Activated naive CD8-positive, alpha-beta T cell (primary cell): ENCODE measurements around the gene FIS1.
A peak's percentile ranks its signal among the peaks of the same experiment; 100 is the strongest.
"Not testable (repeated sequence)": the region's sequence is repeated elsewhere in the genome, so short reads cannot be mapped to it uniquely, and the experiment has no call there.

ENCODE experiments used
- H3K27ac Mint-ChIP-seq: one replicate; pipeline ENCODE4 v1.8.0; 2021; ENCODE audit warnings: mixed read lengths
- H3K27me3 Mint-ChIP-seq: one replicate; pipeline ENCODE4 v1.8.0; 2021; ENCODE audit warnings: mixed read lengths
- H3K36me3 Mint-ChIP-seq: one replicate; pipeline ENCODE4 v1.8.0; 2021; ENCODE audit warnings: mixed read lengths
- H3K4me1 Mint-ChIP-seq: one replicate; pipeline ENCODE4 v1.8.0; 2021; ENCODE audit warnings: low read depth, mixed read lengths
- H3K4me3 Mint-ChIP-seq: one replicate; pipeline ENCODE4 v1.8.0; 2021; ENCODE audit warnings: mild to moderate bottlenecking, mixed read lengths
- H3K9me3 Mint-ChIP-seq: one replicate; pipeline ENCODE4 v1.8.0; 2021; ENCODE audit warnings: low read depth, mixed read lengths

The FIS1 gene

GRCh38 chr7:101244375-101245146, at the start of gene FIS1:
Gene FIS1, minus strand, starts transcription at chr7:101245081. Its CDS starts 77 bp downstream, at chr7:101245004.
- Mint-ChIP-seq H3K9me3 (no peaks in the 10 kb centered on the region), H3K27me3 (no peaks in the 10 kb centered on the region), H3K4me1 (peaks cover 31% of the 10 kb centered on the region), H3K27ac (peak within 1 kb of the TSS; percentile 98), H3K4me3 (peak within 1 kb of the TSS; percentile 98), H3K36me3 (peaks cover 2% of the 10 kb centered on the region)

DNA sequence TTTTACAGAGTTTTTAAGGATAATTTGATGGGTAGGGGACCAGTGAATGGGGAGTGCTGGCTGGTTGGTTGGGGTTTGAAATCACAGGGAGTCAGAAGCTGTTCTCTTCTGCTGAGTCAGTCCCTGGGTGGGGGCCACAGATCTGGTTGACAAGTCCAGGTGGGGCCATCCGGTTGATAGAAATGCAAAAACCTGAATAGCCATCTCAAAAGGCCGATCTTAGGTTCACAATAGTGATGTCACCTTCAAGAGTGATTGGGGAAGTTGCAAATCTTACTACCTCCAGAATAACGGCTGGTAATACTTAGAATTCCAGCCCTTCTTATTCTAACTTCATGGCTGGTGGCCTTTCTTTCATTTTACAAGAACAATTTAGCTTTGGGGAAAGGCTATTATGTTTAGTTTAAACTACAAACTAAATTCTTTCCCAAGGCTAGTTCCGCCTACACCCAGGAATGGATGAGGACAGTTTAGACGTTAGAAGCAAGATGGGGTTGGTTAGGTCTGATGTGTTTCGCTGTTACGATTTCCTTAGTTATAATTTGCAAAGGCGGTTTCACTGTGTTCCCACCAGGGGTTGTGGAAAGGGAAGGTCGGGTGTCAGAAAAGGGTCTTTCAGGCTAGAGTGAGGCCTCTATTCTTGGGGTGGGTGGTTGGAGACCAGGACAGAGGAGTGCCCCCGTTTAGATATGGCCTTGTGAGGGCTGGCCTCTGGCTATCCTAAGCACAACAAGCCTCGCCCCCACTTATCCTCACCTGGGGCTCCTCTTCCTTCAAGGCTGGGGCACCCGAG, 49.4 kb upstream of the FIS1 start:
- no peak overlapping the region for H3K27ac Mint-ChIP-seq
- H3K4me1 Mint-ChIP-seq, result peaks cover 5% of the 10 kb centered on the region
- H3K4me3 Mint-ChIP-seq, result no peak overlapping the region
- H3K27me3 Mint-ChIP-seq, result peaks cover 21% of the 10 kb centered on the region
- no peaks in the 10 kb centered on the region for H3K9me3 Mint-ChIP-seq
- peaks cover 3% of the 10 kb centered on the region for H3K36me3 Mint-ChIP-seq

GRCh38 chr7:101293069-101294021, 48.5 kb upstream of the FIS1 start:
- not testable (repeated sequence) for H3K9me3 Mint-ChIP-seq, H3K4me3 Mint-ChIP-seq, H3K4me1 Mint-ChIP-seq, H3K36me3 Mint-ChIP-seq, H3K27ac Mint-ChIP-seq
- peaks cover 19% of the 10 kb centered on the region for H3K27me3 Mint-ChIP-seq

DNA sequence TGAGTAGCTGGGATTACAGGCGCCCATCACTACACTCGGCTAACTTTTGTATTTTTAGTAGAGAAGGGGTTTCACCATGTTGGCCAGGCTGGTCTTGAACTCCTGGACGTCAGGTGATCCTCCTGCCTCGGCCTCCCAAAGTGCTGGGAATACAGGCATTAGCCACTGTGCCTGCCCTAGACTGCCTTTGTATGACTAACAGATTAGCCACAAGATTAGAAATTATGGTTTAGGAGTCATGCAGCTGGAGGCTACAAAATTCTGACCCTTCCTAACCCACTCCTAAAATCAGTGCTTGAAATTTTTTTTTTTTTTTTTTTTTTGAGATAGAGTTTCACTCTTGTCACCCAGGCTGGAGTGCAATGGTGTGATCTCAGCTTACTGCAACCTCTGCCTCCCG, 47.7 kb upstream of the FIS1 start:
- not testable (repeated sequence) for H3K36me3 Mint-ChIP-seq, H3K4me3 Mint-ChIP-seq, H3K27ac Mint-ChIP-seq, H3K4me1 Mint-ChIP-seq, H3K9me3 Mint-ChIP-seq
- H3K27me3 Mint-ChIP-seq, result peaks cover 15% of the 10 kb centered on the region

DNA sequence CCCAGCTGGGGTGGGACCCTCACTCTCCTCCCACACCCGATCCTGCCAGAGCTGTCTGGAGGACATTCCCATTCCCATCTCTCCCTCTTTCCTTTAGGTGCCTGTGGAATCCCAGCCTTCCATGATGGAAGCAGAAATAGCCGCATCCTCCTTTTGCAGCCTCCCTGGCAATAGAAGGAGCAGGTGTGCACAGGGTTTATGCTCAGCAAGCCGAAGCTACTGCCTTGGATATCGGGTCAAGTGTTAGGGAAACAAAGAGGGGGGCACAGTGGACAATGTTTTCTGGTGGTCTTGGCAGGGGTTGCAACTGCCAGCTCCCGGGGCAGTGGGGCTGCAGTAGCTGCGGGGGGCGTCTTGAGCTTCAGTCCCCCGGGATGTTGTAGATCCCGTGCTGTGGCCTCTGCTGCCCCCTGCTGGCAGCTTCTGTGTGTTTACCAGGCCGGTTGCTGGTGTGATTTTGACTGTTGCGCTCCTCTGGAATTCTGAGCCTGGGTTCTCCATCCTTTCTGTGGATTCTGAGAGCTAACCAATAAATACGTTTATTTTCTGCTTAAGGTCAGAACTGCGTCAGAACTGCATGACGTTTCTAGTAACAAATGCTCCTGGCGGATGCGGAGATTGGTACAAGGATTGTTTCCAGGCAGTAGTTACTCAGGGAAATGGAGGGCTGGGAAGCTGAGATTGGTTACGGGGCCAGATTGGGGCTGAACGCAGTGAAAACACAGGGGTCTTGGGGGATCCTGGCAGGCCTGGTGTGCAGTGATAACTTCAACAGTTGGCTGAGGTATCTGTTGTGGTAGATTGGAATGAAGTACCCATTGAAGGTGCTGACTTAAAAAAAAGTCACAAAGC, 45.5 kb upstream of the FIS1 start:
- not testable (repeated sequence) for H3K9me3 Mint-ChIP-seq, H3K27ac Mint-ChIP-seq
- peaks cover 10% of the 10 kb centered on the region for H3K27me3 Mint-ChIP-seq

DNA sequence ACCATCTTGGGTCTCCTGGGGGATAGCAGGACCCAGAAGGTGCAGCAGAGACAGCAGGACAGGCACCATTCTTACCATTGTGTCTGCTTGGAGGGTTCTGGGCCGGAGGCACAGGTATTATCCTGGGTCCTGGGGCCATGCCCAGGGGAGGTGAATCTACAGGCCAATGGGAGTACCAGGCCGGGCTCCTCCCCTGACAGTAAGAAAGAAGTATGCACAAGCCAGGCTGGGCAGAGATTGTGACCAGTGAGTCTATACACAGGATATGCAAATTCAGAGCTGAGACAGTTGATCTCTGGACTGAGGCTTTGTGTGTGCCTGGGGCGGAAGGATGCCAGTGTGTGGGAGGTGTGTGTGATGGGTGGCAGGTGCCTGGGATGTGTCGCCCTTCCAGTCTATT, 44.8 kb upstream of the FIS1 start:
- not testable (repeated sequence) for H3K27ac Mint-ChIP-seq, H3K36me3 Mint-ChIP-seq, H3K4me3 Mint-ChIP-seq, H3K4me1 Mint-ChIP-seq, H3K9me3 Mint-ChIP-seq
- peaks cover 10% of the 10 kb centered on the region for H3K27me3 Mint-ChIP-seq

More for the DNA sequence above, 45.5 kb upstream of the FIS1 start:
- H3K4me3 Mint-ChIP-seq, H3K4me1 Mint-ChIP-seq, H3K36me3 Mint-ChIP-seq: not testable (repeated sequence)

GRCh38 chr7:101288439-101288838, 43.6 kb upstream of the FIS1 start:
- Mint-ChIP-seq H3K27ac (no peak overlapping the region), H3K4me3 (no peak overlapping the region), H3K9me3 (no peaks in the 10 kb centered on the region), H3K27me3 (peaks cover 7% of the 10 kb centered on the region), H3K4me1 (peaks cover 5% of the 10 kb centered on the region), H3K36me3 (no peaks in the 10 kb centered on the region)

DNA sequence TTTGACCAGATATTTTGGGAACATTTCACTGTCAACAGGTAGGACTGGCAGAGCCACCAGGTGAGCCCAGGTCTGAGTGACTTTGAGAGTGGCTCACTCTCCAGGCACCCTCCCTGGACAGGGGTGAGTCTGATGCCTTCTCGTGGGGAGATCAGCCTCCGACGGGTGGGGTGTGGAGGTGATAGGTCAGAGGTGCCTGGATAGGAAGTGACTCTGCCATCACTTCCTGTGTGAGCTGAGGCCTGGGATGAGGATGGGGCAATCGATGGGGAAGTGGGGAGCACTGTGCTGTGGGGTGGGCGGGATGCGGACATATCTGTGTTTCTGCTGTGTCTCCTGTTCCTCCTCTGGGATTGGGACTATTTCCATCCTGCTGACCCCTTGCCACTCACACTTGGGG, 42.2 kb upstream of the FIS1 start:
- H3K36me3 Mint-ChIP-seq, result no peaks in the 10 kb centered on the region
- peaks cover 8% of the 10 kb centered on the region for H3K4me1 Mint-ChIP-seq
- no peak overlapping the region for H3K27ac Mint-ChIP-seq
- H3K27me3 Mint-ChIP-seq, result peaks cover 4% of the 10 kb centered on the region
- H3K4me3 Mint-ChIP-seq, result no peak overlapping the region
- no peaks in the 10 kb centered on the region for H3K9me3 Mint-ChIP-seq

GRCh38 chr7:101285880-101286279, 41.0 kb upstream of the FIS1 start:
- H3K4me1 Mint-ChIP-seq, H3K9me3 Mint-ChIP-seq, H3K4me3 Mint-ChIP-seq, H3K36me3 Mint-ChIP-seq, H3K27ac Mint-ChIP-seq, H3K27me3 Mint-ChIP-seq: not testable (repeated sequence)

DNA sequence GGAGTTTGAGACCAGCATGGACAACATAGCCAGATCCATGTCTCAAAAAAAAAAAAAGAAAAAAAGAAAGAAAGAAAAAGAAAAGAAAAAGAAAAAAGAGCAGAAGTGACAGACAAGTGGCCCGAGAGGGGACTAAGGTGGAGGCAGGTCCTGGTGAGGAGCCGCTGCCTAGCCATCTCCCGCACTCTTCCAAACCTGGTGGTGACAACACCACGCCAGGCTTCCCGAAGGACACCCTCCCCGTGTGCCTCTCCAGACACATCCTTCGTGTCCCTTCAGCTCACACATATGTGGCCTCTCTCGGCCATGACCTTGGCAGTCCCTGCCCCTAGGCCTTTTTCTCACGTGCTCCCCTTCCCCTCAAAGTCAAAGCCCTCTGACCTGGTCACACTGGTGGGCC, 40.3 kb upstream of the FIS1 start:
- Mint-ChIP-seq H3K27ac (no peak overlapping the region), H3K4me1 (peaks cover 3% of the 10 kb centered on the region), H3K36me3 (no peaks in the 10 kb centered on the region), H3K4me3 (no peak overlapping the region), H3K9me3 (no peaks in the 10 kb centered on the region), H3K27me3 (no peaks in the 10 kb centered on the region)

- H3K27me3 Mint-ChIP-seq, H3K36me3 Mint-ChIP-seq, H3K4me1 Mint-ChIP-seq, H3K4me3 Mint-ChIP-seq, H3K27ac Mint-ChIP-seq, H3K9me3 Mint-ChIP-seq: not testable (repeated sequence)
These were observed 36.0 kb upstream of the FIS1 start for GRCh38 chr7:101280912-101281311.

DNA sequence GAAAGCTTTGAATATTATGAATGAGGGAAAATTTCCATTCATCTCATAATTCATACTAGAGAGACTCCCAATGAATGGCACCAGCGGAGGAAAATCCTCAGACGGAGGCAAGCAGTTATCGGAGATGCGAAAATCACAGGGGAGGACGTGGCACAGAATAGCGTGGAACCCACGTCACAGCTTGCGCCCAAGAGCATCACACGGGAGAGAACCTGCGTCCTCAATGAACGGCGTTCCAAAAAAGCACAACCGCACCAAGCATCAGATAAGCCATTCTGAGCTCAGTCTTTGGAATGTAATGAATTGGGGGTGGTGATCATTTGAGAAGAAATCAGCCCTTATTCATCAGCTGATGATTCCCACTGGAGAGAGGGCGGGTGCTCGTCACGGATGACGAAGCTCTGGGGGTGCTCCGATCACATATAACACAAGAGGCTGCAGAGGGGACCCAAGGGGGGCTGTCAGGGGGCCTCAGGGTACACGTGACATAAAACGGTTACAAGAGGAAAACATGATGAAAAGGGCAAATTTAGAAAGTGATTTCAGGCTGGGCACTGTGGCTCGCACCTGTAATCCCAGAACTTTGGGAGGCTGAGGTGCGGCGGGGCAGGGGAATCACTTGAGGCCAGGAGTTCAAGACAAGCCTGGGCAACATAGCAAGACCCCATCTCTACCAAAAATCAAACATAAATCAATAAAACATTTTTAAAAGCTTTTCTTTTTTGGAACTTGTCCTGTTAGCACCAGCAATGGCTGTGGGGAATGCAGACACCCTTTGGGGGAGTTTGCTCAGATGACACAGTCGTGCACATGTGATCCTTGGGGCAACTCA, 33.8 kb upstream of the FIS1 start:
- Mint-ChIP-seq H3K27me3 (peaks cover 6% of the 10 kb centered on the region), H3K27ac (no peak overlapping the region), H3K4me1 (peaks cover 3% of the 10 kb centered on the region), H3K36me3 (no peaks in the 10 kb centered on the region), H3K4me3 (no peak overlapping the region), H3K9me3 (no peaks in the 10 kb centered on the region)

DNA sequence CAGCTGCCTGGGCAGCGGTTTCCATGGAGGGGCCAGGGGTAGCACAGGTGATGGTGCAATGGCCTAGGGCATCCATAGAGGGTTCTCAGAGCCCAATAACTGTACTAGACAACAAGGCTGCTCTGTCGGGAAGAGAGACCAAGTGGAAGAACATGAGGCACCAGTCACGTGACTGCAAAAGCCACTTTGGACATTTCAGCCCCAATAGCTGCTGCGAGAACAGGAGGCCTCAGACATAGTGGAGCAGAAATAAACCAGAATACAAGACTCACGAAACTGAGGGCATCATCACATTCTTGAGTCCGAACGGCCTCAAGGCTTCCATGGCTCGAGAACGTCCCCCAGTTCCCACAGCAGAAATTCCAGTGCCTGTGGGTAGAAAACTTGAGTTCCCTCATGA, 32.3 kb upstream of the FIS1 start:
- Mint-ChIP-seq H3K4me1 (no peaks in the 10 kb centered on the region), H3K27ac (no peak overlapping the region), H3K4me3 (no peak overlapping the region), H3K9me3 (no peaks in the 10 kb centered on the region), H3K36me3 (no peaks in the 10 kb centered on the region), H3K27me3 (peaks cover 9% of the 10 kb centered on the region)
